Smooth muscle cell (in vitro differentiated cells): ENCODE measurements around the gene CCDC192. TPM values are rescaled to one million over a fixed set of nuclear protein-coding genes. Genes with fewer than 3 reads are reported as not detected.

Experiments used
- DNase-seq: peaks from one replicate; lab custom pipeline; 2025; ENCODE audit not compliant: unreplicated experiment; lab: John Stamatoyannopoulos, UW
- H2AFZ ChIP-seq: fragments of 200-600 bp; sonication (generic); 2 replicates; pipeline ENCODE4 v1.6.0; 2016; ENCODE audit warnings: antibody characterized with exemption, low read depth, mild to moderate bottlenecking
- H3F3A ChIP-seq: fragments of 200-600 bp; sonication (generic); 2 replicates; pipeline ENCODE4 v1.6.0; 2017; ENCODE audit warnings: antibody characterized with exemption, low read depth
- H3K27ac ChIP-seq: fragments of 200-600 bp; sonication (generic); 2 replicates; pipeline ENCODE4 v1.5.1; 2016; ENCODE audit warnings: low read depth, mild to moderate bottlenecking
- H3K27me3 ChIP-seq: fragments of 200-600 bp; sonication (generic); 2 replicates; pipeline ENCODE4 v1.6.1; 2016; ENCODE audit warnings: low read depth, mild to moderate bottlenecking
- H3K36me3 ChIP-seq: fragments of 200-600 bp; sonication (generic); 2 replicates; pipeline ENCODE4 v1.5.1; 2016; ENCODE audit warnings: low read depth
- H3K4me1 ChIP-seq: fragments of 200-600 bp; sonication (generic); 2 replicates; pipeline ENCODE4 v1.5.1; 2016; ENCODE audit warnings: low read depth
- H3K4me2 ChIP-seq: fragments of 200-600 bp; sonication (generic); 2 replicates; pipeline ENCODE4 v1.6.0; 2016; ENCODE audit warnings: mild to moderate bottlenecking
- H3K4me3 ChIP-seq: fragments of 200-600 bp; sonication (generic); 2 replicates; pipeline ENCODE4 v1.5.1; 2016; ENCODE audit warnings: mild to moderate bottlenecking
- H3K79me2 ChIP-seq: fragments of 200-600 bp; sonication (generic); 2 replicates; pipeline ENCODE4 v1.6.0; 2016; ENCODE audit warnings: low read depth, mild to moderate bottlenecking
- H3K9ac ChIP-seq: fragments of 200-600 bp; sonication (generic); 2 replicates; pipeline ENCODE4 v1.6.0; 2016; ENCODE audit warnings: low read depth
- H3K9me3 ChIP-seq: fragments of 200-600 bp; sonication (generic); replicated peaks from 2 replicates; pipeline ENCODE4 v1.5.1; 2016; ENCODE audit warnings: low read depth
- H4K20me1 ChIP-seq: fragments of 200-600 bp; sonication (generic); 2 replicates; pipeline ENCODE4 v1.6.0; 2016; ENCODE audit warnings: low read depth
- CTCF ChIP-seq: fragments of 200-600 bp; sonication (generic); IDR thresholded peaks from 2 replicates; pipeline ENCODE4 v1.5.1; 2017; ENCODE audit warnings: borderline replicate concordance, mild to moderate bottlenecking, antibody characterized with exemption; ENCODE audit not compliant: insufficient read depth, poor library complexity, severe bottlenecking
- WGBS: methylation state at CpG from one replicate; pipeline ENCODE4 v1.1.7; 2016; ENCODE audit warnings: low lambda C conversion rate; 5-methylcytosine and 5-hydroxymethylcytosine counted together
- polyA plus RNA-seq: library from polyadenylated mRNA; unstranded; fragments of >200 nt; fragmentation: Nextera tagmentation; extraction: Ambion mirVana; gene quantifications from 2 replicates; pipeline ENCODE4 v1.2.1, GENCODE V29; 2016
- total RNA-seq: library from RNA; depleted of rRNA; stranded (reverse); fragments of >200 nt; gene quantifications from 2 replicates; pipeline ENCODE4 v1.2.3, GENCODE V29; 2014

The CCDC192 gene
- total and polyA plus RNA-seq, 2 experiments from 2014 or later: not detected

GRCh38 chr5:127976525-127976924, 273.3 kb downstream of the CCDC192 start:
- no peak for TF ChIP-seq CTCF
- H3K36me3 ChIP-seq: no peaks in the 10 kb centered on the region
- no peaks in the 10 kb centered on the region for H3K4me1 ChIP-seq
- WGBS: 94% methylated on average over 4 of the region's 4 CpGs
- no peaks in the 10 kb centered on the region for H3K27me3 ChIP-seq
- H3K9ac ChIP-seq: no peak overlapping the region
- H3K4me3 ChIP-seq: no peak overlapping the region
- H2AFZ ChIP-seq: no peak overlapping the region
- no peaks in the 10 kb centered on the region for H3K9me3 ChIP-seq
- no peak overlapping the region for H3K27ac ChIP-seq
- H3K79me2 ChIP-seq: no peaks in the 10 kb centered on the region
- H3F3A ChIP-seq: no peaks in the 10 kb centered on the region
- no peaks in the 10 kb centered on the region for H4K20me1 ChIP-seq
- DNase-seq: no peak
- no peak overlapping the region for H3K4me2 ChIP-seq

- Histone ChIP-seq H3K4me2 (no peak overlapping the region), H4K20me1 (no peaks in the 10 kb centered on the region), H3F3A (no peaks in the 10 kb centered on the region)
Observed at GRCh38 chr5:127976991-127977717, 274.0 kb downstream of the CCDC192 start.

GRCh38 chr5:127978738-127979300, 275.6 kb downstream of the CCDC192 start:
- no peaks in the 10 kb centered on the region for H4K20me1 ChIP-seq
- no peak for DNase-seq
- no peaks in the 10 kb centered on the region for H3K9me3 ChIP-seq
- no peak overlapping the region for H3K4me3 ChIP-seq
- H3K9ac ChIP-seq: no peak overlapping the region
- no peak for TF ChIP-seq CTCF
- H3K79me2 ChIP-seq: no peaks in the 10 kb centered on the region
- H3K4me1 ChIP-seq: no peaks in the 10 kb centered on the region
- WGBS: 91% methylated on average over 5 of the region's 5 CpGs
- H3K4me2 ChIP-seq: no peak overlapping the region
- no peaks in the 10 kb centered on the region for H3F3A ChIP-seq
- no peak overlapping the region for H2AFZ ChIP-seq
- H3K27ac ChIP-seq: no peak overlapping the region
- no peaks in the 10 kb centered on the region for H3K36me3 ChIP-seq
- H3K27me3 ChIP-seq: no peaks in the 10 kb centered on the region

More at GRCh38 chr5:127976991-127977717, 274.0 kb downstream of the CCDC192 start:
- no peak overlapping the region for H3K9ac ChIP-seq
- H2AFZ ChIP-seq: no peak overlapping the region
- H3K27ac ChIP-seq: no peak overlapping the region
- H3K27me3 ChIP-seq: no peaks in the 10 kb centered on the region
- TF ChIP-seq CTCF: no peak
- DNase-seq: no peak
- H3K4me1 ChIP-seq: no peaks in the 10 kb centered on the region
- WGBS: 93% methylated on average over 5 of the region's 5 CpGs
- no peaks in the 10 kb centered on the region for H3K79me2 ChIP-seq
- no peak overlapping the region for H3K4me3 ChIP-seq
- no peaks in the 10 kb centered on the region for H3K9me3 ChIP-seq
- H3K36me3 ChIP-seq: no peaks in the 10 kb centered on the region

- H3K27me3 ChIP-seq: no peaks in the 10 kb centered on the region
- no peaks in the 10 kb centered on the region for H3K79me2 ChIP-seq
- no peak for TF ChIP-seq CTCF
- no peak overlapping the region for H2AFZ ChIP-seq
- H3K4me3 ChIP-seq: no peak overlapping the region
- DNase-seq: no peak
- H4K20me1 ChIP-seq: no peaks in the 10 kb centered on the region
- no peaks in the 10 kb centered on the region for H3F3A ChIP-seq
- no peaks in the 10 kb centered on the region for H3K9me3 ChIP-seq
- no peaks in the 10 kb centered on the region for H3K36me3 ChIP-seq
- H3K27ac ChIP-seq: no peak overlapping the region
- no peaks in the 10 kb centered on the region for H3K4me1 ChIP-seq
- no peak overlapping the region for H3K9ac ChIP-seq
- H3K4me2 ChIP-seq: no peak overlapping the region
Observed at GRCh38 chr5:127979475-127979874, 276.3 kb downstream of the CCDC192 start.
